ENCODE results near the gene RFC1. TPM values are rescaled to one million over a fixed set of nuclear protein-coding genes. Genes with fewer than 3 reads are reported as not detected.

The RFC1 gene
- total and polyA plus RNA-seq, 4 donors, result 11.0 to 75.3 (median 25.9) TPM

GRCh38 chr4:39256436-39256835 is 109.7 kb downstream of the RFC1 start:
- Histone ChIP-seq H3K27ac (ENCODE audit: low read depth in 1 of 2, low read length in 1 of 2) (no peak overlapping the region), H3K4me1 (ENCODE audit: control insufficient read depth in 5 of 5, insufficient read depth in 5 of 5, low read length in 5 of 5) (no peaks in the 10 kb centered on the region), H3K27me3 (ENCODE audit: control insufficient read depth in 3 of 3, insufficient read depth in 3 of 3, low read length in 2 of 3) (no peaks in the 10 kb centered on the region), H3K4me3 (no peak overlapping the region), H3K9me3 (ENCODE audit: control insufficient read depth in 4 of 4, insufficient read depth in 3 of 4, low read length in 3 of 4) (no peaks in the 10 kb centered on the region), H3K9ac (ENCODE audit: insufficient read depth in 1 of 2, low read length in 2 of 2) (no peak overlapping the region), H3K36me3 (ENCODE audit: control insufficient read depth in 4 of 4, insufficient read depth in 4 of 4, low read length in 4 of 4) (peaks cover 0 to 25% (median 6%) of the 10 kb centered on the region in 4 donors)
- no peak for DNase-seq
- ATAC-seq (ENCODE audit: insufficient read depth, low FRiP score), result no peak
- TF ChIP-seq CTCF (IDR thresholded peaks at IDR 0.05; ENCODE audit: control extremely low read depth, extremely low read depth), result no peak
- 86 to 90% methylated on average over 2 of the region's 2 CpGs for WGBS, 2 donors

- Histone ChIP-seq H3K27me3 (ENCODE audit: control insufficient read depth in 3 of 3, insufficient read depth in 3 of 3, low read length in 2 of 3) (no peaks in the 10 kb centered on the region), H3K9ac (ENCODE audit: insufficient read depth in 1 of 2, low read length in 2 of 2) (no peak overlapping the region), H3K27ac (ENCODE audit: low read depth in 1 of 2, low read length in 1 of 2) (no peak overlapping the region), H3K36me3 (ENCODE audit: control insufficient read depth in 4 of 4, insufficient read depth in 4 of 4, low read length in 4 of 4) (peaks cover 0 to 21% (median 5%) of the 10 kb centered on the region in 4 donors), H3K9me3 (ENCODE audit: control insufficient read depth in 4 of 4, insufficient read depth in 3 of 4, low read length in 3 of 4) (no peaks in the 10 kb centered on the region), H3K4me3 (no peak overlapping the region), H3K4me1 (ENCODE audit: control insufficient read depth in 5 of 5, insufficient read depth in 5 of 5, low read length in 5 of 5) (no peaks in the 10 kb centered on the region)
- ATAC-seq (ENCODE audit: insufficient read depth, low FRiP score) (no peak), DNase-seq (peak in 2 of 3 donors; percentile 2 to 3)
- no peak for TF ChIP-seq CTCF (IDR thresholded peaks at IDR 0.05; ENCODE audit: control extremely low read depth, extremely low read depth)
- WGBS, 2 donors, result 77 to 83% methylated on average over 5 of the region's 5 CpGs
Observed at GRCh38 chr4:39255871-39256270, 110.3 kb downstream of the RFC1 start.

GRCh38 chr4:39255266-39255665 is 110.9 kb downstream of the RFC1 start:
- peak in 1 of 3 donors; percentile 3 for DNase-seq
- Histone ChIP-seq H3K27ac (ENCODE audit: low read depth in 1 of 2, low read length in 1 of 2) (no peak overlapping the region), H3K27me3 (ENCODE audit: control insufficient read depth in 3 of 3, insufficient read depth in 3 of 3, low read length in 2 of 3) (no peaks in the 10 kb centered on the region), H3K4me3 (no peak overlapping the region), H3K9me3 (ENCODE audit: control insufficient read depth in 4 of 4, insufficient read depth in 3 of 4, low read length in 3 of 4) (no peaks in the 10 kb centered on the region), H3K4me1 (ENCODE audit: control insufficient read depth in 5 of 5, insufficient read depth in 5 of 5, low read length in 5 of 5) (no peaks in the 10 kb centered on the region), H3K36me3 (ENCODE audit: control insufficient read depth in 4 of 4, insufficient read depth in 4 of 4, low read length in 4 of 4) (peaks cover 0 to 16% (median 3%) of the 10 kb centered on the region in 4 donors), H3K9ac (ENCODE audit: insufficient read depth in 1 of 2, low read length in 2 of 2) (no peak overlapping the region)
- no peak for TF ChIP-seq CTCF (IDR thresholded peaks at IDR 0.05; ENCODE audit: control extremely low read depth, extremely low read depth)
- 42 to 44% methylated on average over 2 of the region's 2 CpGs for WGBS, 2 donors
- no peak for ATAC-seq (ENCODE audit: insufficient read depth, low FRiP score)

- H3K9me3 ChIP-seq (ENCODE audit: control insufficient read depth in 4 of 4, insufficient read depth in 3 of 4, low read length in 3 of 4), result peaks cover 0 to 3% (median 0%) of the 10 kb centered on the region in 4 donors
- peaks cover 3 to 21% (median 15%) of the 10 kb centered on the region in 4 donors for H3K36me3 ChIP-seq (ENCODE audit: control insufficient read depth in 4 of 4, insufficient read depth in 4 of 4, low read length in 4 of 4)
- H3K4me3 ChIP-seq, result no peak overlapping the region
- H3K4me1 ChIP-seq (ENCODE audit: control insufficient read depth in 5 of 5, insufficient read depth in 5 of 5, low read length in 5 of 5), result no peaks in the 10 kb centered on the region
- no peak for TF ChIP-seq CTCF (IDR thresholded peaks at IDR 0.05; ENCODE audit: control extremely low read depth, extremely low read depth)
- DNase-seq, result no peak
- H3K9ac ChIP-seq (ENCODE audit: insufficient read depth in 1 of 2, low read length in 2 of 2), result no peak overlapping the region
- no peak overlapping the region for H3K27ac ChIP-seq (ENCODE audit: low read depth in 1 of 2, low read length in 1 of 2)
- no peaks in the 10 kb centered on the region for H3K27me3 ChIP-seq (ENCODE audit: control insufficient read depth in 3 of 3, insufficient read depth in 3 of 3, low read length in 2 of 3)
- no peak for ATAC-seq (ENCODE audit: insufficient read depth, low FRiP score)
- WGBS, 2 donors, result 91 to 95% methylated on average over 3 of the region's 3 CpGs
Observed at GRCh38 chr4:39243462-39243861, 122.7 kb downstream of the RFC1 start.

Measured in lung (tissue), 12 donors.